ENCODE measurements around the gene PSORS1C1.
"Not testable (repeated sequence)": the region's sequence is repeated elsewhere in the genome, so short reads cannot be mapped to it uniquely, and the experiment has no call there.

PSORS1C1 gene

GRCh38 chr6:31165986-31166385 lies 51.4 kb downstream of the PSORS1C1 start:
- no peak for DNase-seq
- H3K27ac ChIP-seq, result peak overlapping the region; percentile 77
- no peak overlapping the region for H3K4me3 ChIP-seq (ENCODE audit: low read depth, low read length)
- no peaks in the 10 kb centered on the region for H3K9me3 ChIP-seq (ENCODE audit: severe bottlenecking)
- H3K36me3 ChIP-seq, result peaks cover 41% of the 10 kb centered on the region
- no peaks in the 10 kb centered on the region for H3K27me3 ChIP-seq (ENCODE audit: insufficient read depth, low read depth, severe bottlenecking)
- TF ChIP-seq, protein P1, sequence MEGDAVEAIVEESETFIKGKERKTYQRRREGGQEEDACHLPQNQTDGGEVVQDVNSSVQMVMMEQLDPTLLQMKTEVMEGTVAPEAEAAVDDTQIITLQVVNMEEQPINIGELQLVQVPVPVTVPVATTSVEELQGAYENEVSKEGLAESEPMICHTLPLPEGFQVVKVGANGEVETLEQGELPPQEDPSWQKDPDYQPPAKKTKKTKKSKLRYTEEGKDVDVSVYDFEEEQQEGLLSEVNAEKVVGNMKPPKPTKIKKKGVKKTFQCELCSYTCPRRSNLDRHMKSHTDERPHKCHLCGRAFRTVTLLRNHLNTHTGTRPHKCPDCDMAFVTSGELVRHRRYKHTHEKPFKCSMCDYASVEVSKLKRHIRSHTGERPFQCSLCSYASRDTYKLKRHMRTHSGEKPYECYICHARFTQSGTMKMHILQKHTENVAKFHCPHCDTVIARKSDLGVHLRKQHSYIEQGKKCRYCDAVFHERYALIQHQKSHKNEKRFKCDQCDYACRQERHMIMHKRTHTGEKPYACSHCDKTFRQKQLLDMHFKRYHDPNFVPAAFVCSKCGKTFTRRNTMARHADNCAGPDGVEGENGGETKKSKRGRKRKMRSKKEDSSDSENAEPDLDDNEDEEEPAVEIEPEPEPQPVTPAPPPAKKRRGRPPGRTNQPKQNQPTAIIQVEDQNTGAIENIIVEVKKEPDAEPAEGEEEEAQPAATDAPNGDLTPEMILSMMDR (IDR thresholded peaks at IDR 0.05; ENCODE audit: low read depth, low read length), result no peak

GRCh38 chr6:31168606-31169005 lies 54.0 kb downstream of the PSORS1C1 start:
- no peaks in the 10 kb centered on the region for H3K27me3 ChIP-seq (ENCODE audit: insufficient read depth, low read depth, severe bottlenecking)
- DNase-seq, result no peak
- no peak overlapping the region for H3K4me3 ChIP-seq (ENCODE audit: low read depth, low read length)
- TF ChIP-seq, protein P1 (IDR thresholded peaks at IDR 0.05; ENCODE audit: low read depth, low read length), result no peak
- peaks cover 15% of the 10 kb centered on the region for H3K36me3 ChIP-seq
- H3K9me3 ChIP-seq (ENCODE audit: severe bottlenecking), result no peaks in the 10 kb centered on the region
- no peak overlapping the region for H3K27ac ChIP-seq

GRCh38 chr6:31169123-31169857 lies 54.7 kb downstream of the PSORS1C1 start:
- Histone ChIP-seq H3K36me3 (peaks cover 11% of the 10 kb centered on the region), H3K27me3 (ENCODE audit: insufficient read depth, low read depth, severe bottlenecking) (no peaks in the 10 kb centered on the region), H3K4me3 (ENCODE audit: low read depth, low read length) (no peak overlapping the region), H3K9me3 (ENCODE audit: severe bottlenecking) (no peaks in the 10 kb centered on the region), H3K27ac (no peak overlapping the region; the same call in 1 of the 2 replicates)
- TF ChIP-seq, protein P1 (IDR thresholded peaks at IDR 0.05; ENCODE audit: low read depth, low read length), result no peak
- no peak for DNase-seq

GRCh38 chr6:31169858-31170599 lies 55.4 kb downstream of the PSORS1C1 start:
- peaks cover 11% of the 10 kb centered on the region for H3K36me3 ChIP-seq
- H3K27ac ChIP-seq; DNase-seq; H3K4me3 ChIP-seq (ENCODE audit: low read depth, low read length); H3K9me3 ChIP-seq (ENCODE audit: severe bottlenecking); H3K27me3 ChIP-seq (ENCODE audit: insufficient read depth, low read depth, severe bottlenecking): not testable (repeated sequence)

DNA sequence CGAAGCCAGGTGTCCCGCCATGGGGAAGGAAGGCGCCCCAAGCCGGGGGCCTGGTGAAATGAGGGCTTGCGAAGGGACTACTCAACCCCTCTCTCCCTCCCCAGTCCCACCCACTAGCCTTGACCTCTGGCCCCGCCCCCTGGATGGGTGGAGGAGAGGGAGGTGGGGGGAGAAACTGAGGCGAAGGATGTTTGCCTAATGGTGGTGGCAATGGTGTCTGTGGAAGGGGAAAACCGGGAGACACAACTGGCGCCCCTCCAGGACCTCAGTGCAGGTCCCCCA lies 55.9 kb downstream of the PSORS1C1 start, which contains the start of gene POU5F1:
Gene POU5F1, minus strand, starts transcription at position 83 of the 282 bp plus-strand sequence. Its CDS starts 62 bp downstream, at position 21.
- Histone ChIP-seq H3K36me3 (peaks cover 11% of the 10 kb centered on the region), H3K9me3 (ENCODE audit: severe bottlenecking) (no peaks in the 10 kb centered on the region), H3K27me3 (ENCODE audit: insufficient read depth, low read depth, severe bottlenecking) (no peaks in the 10 kb centered on the region), H3K4me3 (ENCODE audit: low read depth, low read length) (no peak within 1 kb of the TSS), H3K27ac (no peak within 1 kb of the TSS; the same call in 1 of the 2 replicates)
- no peak for DNase-seq
- TF ChIP-seq, protein P1 (IDR thresholded peaks at IDR 0.05; ENCODE audit: low read depth, low read length), result no peak

- no peak for DNase-seq
Measured at GRCh38 chr6:31170987-31171671, 56.5 kb downstream of the PSORS1C1 start.

More at GRCh38 chr6:31170987-31171671, 56.5 kb downstream of the PSORS1C1 start:
- Histone ChIP-seq H3K27ac (no peak overlapping the region), H3K36me3 (peaks cover 10% of the 10 kb centered on the region), H3K4me3 (ENCODE audit: low read depth, low read length) (no peak overlapping the region), H3K9me3 (ENCODE audit: severe bottlenecking) (no peaks in the 10 kb centered on the region), H3K27me3 (ENCODE audit: insufficient read depth, low read depth, severe bottlenecking) (no peaks in the 10 kb centered on the region)
- TF ChIP-seq, protein P1 (IDR thresholded peaks at IDR 0.05; ENCODE audit: low read depth, low read length), result no peak

Measured in WERI-Rb-1 (cell line).